ENCODE data around the gene CCL17.

CCL17 gene

DNA sequence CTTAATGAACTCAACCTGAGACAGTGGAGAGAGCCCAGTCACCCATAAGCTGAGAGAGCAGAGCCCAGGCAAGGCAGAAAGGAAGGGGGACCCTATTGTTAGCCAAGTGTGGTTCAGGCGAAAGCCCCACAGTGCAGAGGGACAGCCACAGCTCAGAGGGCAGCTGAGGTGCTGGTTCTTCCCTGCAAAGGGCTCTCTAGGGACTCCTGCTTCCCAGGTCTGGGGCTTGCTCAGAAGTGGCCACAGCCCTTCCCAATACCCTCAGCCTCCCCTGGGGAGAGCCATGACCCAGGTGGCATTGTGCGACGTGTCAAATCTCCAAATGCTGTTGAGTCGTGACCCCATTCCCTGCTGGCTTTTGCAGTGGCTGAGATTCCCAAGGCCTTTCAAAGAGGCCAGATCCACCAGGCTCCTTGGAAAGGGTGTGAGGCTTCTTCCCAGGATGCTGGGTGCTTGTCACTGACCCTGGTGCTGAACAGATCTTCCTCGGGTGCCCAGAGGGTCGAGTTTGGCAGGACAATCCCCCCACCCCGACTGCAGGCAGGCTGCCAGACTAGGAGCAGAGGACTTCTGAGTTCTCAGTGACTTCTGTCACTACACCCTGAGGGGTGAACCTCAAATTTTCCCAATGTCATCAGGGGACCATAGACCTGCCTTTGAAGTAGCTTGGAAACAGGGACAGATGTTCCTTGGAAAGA lies 2.5 kb upstream of the CCL17 start:
- DNase-seq, result no peak

DNA sequence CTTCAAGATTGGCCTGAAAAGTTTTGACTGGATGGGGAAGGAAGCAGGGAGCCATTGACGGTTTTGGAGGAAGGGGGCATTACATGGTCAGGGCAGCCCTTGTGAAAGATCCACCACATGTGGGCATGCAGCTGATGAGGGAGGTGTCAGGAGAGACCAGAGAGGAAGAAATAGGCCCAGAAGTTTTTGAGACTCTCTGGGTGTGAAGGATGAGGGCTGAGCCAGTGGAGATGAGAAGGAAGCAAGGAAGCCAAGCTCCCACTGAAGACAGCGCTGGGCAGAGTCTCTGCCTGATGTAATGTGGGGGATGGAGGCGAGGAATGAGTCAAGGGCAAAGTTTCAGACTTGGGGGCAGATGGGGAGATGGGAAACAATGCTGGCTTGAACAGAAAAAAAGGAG lies 530 bp downstream of the CCL17 start:
- no peak for DNase-seq

DNA sequence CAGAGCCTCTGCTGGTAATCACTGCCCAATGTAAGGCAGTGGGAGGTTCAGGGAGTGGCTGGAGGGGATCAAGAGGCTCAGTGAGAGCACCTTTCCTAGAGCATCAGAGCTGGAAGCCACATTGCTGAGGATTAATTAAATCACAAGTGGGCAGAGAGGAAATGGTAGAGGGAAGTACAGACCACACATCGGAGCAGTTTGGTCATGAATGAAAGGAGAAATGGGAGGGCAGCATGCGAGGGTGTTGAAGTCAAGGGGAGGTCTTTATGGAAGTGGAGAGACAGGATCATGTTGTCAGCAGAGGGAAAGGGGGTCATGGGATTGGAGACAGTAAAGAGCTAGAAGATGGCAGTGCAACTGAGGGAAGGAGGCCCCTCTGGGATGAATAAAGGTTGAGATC lies 2.3 kb downstream of the CCL17 start:
- DNase-seq, result no peak

DNA sequence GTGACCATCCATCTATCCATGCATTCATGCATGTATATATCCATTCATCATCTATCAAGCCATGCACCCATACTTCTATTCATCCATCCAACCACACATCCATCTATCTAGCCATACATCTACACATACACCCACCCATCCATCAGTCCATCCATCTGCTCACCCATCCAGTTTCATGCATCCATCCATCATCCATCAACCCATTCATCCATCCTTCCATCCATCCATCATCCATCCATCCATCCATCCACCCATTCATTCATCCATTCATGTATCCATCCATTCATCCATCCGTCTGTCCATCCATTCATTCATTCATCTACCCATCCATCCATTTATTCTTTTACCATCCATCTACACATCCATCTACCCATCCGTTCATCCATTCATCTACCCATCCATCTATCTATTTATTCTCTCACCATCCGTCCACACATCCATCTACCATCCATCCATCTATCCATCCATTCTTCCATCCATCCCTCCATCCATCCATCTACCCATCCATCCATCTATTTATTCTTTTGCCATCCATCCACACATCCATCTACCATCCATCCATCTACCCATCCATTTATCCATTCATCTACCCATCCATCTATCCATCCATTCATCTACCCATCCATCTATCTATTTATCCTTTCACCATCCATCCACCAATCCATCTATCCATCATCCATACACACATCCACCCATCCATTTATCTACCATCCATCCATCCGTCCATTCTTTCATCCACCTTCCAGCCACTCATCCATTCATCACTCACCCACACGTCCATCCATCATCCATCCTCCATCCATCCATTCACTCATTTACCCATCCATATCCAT lies 3.2 kb downstream of the CCL17 start:
- no peak for DNase-seq

DNA sequence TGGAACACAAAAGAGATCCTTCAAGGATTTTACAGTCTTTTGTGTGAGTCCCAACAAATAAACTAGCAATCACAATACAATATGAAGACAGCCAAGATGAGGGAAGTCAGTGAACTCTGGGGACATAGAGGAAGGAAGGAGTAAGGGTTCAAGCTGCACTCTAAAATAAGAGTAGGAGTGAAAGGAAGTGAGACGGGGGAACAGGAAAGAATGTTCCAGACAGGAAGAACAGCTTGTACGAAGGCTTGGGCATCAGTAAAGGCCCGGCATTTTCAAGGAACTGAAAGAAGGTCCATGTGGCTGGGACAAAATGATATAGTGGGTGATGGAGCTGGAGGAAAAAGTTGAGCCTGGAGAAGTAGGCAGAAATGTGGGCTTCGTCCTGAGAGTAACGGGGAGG lies 4.5 kb downstream of the CCL17 start:
- no peak for DNase-seq

DNA sequence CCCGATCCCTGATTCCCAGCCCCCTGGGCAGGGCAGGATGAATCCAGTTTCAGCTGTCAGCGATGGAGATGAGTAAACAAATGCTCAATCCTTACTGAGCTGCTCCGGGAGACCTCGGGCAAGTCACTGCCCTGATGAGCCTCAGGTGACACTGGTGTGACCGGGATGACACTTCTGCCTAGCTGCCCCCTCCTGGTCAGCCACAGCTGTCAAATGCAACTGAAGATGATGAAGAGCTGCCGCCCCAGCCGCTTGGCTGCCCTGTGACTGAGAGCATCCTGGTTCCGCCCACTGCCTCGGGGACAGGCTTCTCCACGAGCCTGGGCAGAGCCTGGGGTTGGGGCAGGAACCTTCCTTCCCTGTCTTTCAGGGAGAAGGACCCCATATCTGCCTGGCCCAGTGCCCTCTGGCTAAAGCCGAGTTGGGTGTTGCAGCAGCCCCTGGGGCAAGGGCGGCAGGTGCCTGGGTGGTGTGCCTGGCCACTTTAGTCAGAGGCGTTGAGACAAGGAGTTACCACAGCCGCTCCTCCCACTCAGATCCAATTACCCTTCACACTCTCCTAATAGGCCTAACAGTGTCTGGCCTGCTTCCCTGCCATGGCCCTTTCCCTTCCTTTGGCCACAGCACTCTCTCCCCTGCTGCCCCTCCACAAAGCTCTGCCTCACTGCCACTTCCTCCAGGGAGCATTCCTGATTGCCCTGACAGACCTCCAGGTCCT lies 5.5 kb downstream of the CCL17 start:
- no peak for DNase-seq

DNA sequence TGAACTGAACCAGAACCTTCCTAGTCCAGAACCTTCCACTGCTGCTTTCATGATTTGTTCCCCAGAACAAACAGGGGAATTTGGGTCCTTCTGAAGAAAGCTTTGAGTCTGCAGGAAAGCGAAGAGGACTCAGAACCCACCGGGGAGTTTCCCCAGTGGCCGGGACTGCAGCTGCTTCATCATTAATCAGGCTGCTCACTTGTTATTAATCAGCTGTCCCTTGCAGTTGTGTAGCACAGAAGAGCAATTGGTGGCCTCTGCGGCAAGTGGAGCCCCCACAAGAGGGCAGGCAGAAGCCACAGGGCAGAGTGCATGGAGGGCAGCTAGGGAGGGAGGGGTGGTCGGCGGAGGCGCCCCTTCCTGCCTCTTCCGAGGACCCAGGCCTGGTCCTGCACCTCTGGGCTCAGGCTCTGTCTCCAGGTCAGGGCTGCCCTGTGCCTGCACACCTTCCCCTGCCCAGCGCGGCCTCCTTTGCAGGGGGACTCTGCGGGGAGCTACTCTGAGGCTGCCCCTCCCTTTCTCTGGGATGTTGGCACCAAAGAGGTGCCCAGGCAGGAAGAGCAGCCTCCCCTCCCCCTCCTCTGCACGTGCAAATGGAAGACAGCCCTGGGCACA lies 6.9 kb downstream of the CCL17 start:
- no peak for DNase-seq

DNA sequence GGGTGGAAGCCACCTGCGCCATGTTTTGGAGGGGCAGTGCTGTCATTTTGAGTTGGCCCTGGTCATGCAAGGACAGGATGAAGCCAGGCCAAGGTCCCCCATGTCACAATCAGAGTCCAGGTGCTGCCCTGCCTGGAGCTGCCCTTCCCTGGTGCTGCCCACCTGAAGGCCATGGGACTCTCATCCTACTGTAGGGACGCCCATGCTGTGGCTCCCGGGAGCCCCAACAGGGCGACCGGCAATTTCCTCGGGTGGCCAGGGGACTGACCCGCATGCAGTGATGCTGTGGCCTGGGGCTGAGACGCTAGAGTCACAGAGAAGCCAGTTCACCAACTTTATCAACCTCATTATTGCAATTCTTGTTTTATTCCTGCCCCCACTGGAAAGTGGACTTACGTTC lies 8.0 kb downstream of the CCL17 start:
- DNase-seq, result no peak

DNA sequence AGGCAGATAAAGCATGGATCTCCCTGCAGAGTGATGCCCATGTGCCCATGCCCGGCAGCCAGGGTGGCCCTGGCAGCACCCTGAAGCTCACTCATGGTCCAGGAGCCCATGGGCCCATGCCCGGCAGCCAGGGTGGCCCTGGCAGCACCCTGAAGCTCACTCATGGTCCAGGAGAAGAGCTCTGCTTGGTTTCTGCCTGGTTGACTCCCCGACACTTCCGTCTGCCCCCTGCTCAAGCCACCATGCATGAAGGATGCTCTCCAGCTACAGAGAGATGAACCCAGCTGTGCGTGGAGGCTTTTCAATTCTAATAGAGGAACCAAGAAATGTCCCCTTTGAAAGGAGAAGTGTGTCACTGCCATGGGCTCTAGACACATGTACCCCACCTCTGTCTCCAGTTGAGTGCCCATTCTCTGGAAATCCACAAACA lies 8.7 kb downstream of the CCL17 start:
- no peak for DNase-seq

DNA sequence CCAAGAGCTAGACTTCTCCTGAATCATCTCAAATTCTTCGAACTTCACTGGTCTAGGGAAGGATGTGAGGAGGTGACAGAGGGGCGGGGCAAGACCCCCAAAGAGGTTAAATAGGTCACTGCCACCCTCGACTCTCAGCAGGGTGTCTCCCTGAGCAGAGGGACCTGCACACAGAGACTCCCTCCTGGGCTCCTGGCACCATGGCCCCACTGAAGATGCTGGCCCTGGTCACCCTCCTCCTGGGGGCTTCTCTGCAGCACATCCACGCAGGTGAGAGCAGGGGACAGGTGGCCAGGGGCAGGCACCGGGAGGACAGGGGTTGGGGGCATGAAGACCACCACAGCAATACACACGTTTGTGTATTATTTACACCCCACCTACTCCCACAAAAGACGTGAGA lies 9.2 kb downstream of the CCL17 start:
- DNase-seq, result no peak

DNA sequence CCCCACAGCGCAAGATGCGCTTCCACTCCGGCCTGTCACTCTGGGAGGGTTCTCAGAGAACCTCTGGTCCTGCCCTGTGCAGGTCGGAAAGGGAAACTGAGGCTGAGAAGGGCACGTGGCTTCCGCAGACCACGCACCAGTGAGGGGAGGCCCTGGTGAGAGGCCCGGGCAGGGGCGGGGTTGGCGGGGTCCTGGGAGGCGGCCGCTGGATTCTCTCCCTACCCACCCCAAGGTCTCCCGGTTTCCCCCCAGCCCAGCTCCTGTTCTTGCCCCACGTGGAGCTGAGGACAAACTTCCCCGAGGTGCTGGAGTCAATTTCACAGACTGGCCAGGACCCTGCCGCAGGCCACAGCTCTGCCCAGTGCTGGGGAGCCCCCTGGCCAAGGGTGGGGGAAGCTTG lies 11.5 kb downstream of the CCL17 start:
- DNase-seq, result no peak

DNA sequence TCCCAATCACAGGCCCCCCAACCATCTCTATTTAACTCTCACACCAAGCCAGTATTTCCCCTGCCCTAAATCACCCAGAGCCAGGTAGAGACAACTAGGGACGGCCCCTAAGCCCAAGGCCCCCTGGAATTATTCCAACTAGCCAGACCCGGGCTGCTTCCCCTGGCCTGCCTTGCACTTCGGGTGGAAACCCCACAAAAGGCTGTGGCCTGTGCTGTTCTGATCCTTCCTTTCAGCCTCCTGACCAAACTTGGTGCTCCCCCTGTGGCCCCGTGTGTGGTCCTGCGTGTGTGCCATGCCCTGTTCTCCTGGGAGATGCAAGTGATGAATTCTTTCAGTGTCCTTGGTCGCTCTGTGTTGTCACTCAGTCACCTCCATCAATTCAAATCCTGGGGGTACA lies 14.9 kb downstream of the CCL17 start:
- no peak for DNase-seq

DNA sequence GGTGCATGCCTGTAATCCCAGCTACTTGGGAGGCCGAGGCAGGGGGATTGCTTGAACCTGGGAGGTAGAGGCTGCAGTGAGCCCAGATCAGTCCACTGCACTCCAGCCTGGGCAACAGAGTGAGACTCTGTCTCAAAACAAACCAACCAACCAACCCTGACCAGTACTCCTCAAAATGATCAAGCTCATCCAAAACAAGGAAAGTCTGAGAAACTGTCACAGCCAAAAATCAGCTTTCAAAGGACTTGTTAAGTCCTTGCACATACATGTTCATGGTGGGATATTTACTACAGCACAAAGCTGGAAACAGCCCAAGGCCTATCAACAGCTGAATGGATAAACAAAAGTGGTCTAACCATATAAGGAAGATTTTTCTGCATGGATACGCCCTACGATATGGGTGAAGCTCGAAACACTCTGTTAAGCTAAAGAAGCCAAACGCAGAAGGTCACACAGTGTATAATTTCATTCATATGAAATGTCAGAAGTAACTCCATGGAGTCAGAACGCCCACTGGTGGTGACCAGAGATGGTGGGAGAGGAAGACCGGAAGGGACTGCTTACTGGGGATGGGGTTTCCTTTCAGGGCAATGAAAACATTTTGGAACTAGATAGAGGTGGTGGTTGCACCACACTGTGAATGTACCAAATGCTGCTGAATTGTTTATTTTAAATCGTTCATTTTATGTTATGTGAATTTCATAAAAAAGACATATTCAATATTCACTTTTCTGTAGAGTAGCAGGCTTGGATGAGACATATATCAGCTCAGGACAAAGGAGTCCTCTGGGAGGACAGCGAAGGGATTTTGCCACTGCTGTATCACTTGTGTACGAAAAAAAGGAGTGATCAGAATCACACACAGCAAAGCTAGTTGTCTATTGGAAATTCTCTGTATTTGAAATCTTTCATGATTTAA lies 17.7 kb downstream of the CCL17 start:
- no peak for DNase-seq

DNA sequence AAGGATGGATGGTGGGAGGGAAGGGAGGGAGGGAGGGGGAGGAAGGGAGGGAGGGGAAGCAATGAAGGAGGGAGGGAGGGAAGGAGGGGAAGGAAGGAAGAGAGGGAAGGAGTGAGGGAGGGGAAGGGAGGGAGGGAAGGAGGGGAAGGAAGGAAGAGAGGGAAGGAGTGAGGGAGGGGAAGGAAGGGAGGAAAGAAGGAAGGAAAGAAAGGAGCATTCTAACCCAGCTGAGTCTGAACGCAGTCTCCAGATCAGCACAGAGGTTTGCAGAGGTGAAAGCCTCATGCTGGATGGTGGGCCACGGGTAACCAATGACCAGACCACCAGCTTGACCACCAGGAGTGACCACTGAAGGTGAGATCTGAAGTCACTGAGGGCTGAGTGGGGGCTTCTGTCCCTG lies 18.6 kb downstream of the CCL17 start:
- DNase-seq, result no peak

DNA sequence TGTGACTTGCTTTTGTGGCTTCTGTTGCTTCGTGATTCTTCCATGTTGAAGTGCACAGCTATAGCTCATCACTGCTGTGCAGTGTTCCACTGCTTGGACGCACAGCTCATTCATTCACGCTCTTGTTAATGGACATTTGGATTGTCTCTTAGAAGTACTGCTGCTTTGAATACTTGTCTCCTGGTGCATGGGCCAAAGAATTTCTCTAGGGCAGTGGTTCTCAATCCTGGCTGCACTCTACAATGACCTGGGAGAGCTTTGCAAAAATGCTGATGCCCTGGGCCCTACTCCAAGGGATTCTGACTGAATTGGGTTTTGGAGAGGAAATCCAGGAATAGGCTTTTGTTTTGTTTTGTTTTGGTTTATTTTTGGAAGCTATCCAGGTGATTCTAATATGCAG lies 20.0 kb downstream of the CCL17 start:
- DNase-seq, result no peak

DNA sequence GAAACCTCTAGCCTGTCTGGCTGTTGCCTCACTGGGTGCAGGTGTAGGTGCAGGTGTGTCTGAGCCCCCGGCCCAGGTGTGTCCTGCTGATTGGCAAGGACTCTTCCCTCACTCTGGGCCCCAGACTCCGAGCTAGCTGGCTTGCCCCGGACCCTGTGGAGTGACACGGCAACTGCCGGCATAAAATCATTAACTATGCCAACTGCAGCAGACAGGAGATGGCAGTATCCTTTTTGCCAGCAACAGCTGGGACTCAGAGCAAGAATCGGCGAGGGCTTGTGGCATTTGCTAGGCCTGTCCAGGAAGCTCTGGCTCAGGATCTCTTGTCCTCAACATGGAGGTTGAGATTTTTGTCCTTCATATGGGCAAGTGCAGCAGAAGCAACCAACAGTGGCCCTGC lies 21.8 kb downstream of the CCL17 start:
- no peak for DNase-seq

DNA sequence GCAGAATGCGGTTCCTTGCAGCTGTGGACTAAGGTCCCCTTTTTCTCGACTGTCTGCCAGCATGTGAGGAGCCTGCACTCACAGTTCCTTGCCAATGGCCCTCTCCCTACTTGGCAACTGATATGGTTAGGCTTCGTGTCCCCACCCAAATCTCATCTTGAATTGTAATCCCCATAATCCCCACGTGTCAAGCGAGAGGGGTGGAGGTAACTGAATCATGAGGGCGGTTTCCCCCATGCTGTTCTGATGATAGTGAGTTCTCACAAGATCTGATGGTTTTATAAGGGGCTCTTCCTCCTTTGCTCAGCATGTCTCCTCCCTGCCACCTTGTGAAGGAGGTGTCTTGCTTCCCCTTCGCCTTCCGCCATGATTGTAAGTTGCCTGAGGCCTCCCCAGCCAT lies 22.7 kb downstream of the CCL17 start:
- DNase-seq, result no peak

DNA sequence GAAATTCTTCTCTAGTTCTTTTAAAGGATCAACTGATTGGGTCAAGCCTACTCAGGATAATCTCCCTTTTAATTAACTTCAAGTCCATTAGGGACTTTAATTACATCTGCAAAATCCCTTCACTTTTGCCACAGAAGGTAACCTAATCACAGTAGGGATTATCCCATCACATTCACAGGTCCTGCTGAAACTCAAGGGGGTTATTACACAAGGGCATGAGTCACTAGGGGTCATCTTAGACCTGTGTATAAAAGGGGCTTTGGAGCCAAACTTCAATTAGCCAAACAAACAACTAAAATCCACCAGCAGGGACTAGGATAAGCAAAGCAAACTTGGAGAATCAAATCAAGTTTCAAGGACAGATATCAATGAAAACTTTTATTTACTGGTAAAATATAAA lies 23.3 kb downstream of the CCL17 start:
- no peak for DNase-seq

DNA sequence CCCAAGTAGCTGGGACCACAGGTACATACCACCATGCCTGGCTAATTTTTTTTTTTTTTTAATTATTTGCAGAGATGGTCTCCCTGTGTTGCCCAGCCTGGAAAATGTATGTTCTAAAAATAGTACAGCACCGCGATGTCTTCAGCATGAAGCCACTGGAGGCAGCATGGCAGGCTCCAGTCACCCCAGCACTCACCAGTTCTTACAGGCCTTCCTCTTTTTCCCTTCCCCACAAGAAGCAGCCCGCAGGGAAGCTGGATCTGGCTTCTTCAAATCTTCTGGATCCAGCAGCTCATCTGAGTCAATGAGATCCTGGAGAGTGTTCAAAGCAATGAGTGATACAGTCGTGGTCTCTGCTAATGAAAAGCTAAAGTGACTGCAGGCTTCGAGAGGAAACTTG lies 26.4 kb downstream of the CCL17 start:
- DNase-seq, result no peak

DNA sequence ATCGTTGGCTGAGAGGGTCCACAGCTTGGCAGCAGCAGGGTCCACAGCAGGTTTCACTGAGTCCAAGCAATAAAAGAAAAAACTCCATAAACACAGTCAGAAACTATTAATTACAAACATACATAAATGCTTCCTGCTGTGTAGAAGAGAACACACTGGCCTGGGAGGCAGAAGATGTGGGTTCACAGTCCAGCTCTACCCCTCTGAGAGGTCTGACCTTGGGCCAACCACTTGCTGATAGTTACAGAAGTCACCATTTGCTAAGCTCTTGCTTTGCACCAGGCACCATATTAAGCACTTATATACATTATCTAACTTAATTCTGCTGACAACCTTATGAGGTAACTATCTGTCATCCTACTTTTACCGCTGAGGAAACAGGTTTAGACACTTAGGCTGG lies 27.9 kb downstream of the CCL17 start:
- DNase-seq, result no peak

DNA sequence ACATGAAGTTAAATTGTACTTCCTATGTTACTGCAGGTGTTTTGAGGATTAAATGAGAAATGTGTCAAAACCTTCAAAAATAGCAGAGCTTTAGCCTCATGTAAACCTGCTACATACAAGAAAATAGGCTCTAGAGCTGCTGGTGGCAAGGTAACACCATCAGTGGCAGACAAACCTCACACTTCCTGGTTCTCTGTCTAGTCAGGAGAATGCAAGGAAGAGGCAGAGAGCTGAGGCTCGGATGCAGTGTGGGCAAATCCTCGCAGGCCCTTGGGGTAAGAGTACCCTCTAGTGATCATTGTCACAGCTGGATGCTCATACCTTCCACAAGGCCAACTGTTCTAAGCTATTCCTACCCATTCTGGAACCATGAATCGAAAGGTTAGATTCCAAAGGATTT lies 28.4 kb downstream of the CCL17 start:
- no peak for DNase-seq

DNA sequence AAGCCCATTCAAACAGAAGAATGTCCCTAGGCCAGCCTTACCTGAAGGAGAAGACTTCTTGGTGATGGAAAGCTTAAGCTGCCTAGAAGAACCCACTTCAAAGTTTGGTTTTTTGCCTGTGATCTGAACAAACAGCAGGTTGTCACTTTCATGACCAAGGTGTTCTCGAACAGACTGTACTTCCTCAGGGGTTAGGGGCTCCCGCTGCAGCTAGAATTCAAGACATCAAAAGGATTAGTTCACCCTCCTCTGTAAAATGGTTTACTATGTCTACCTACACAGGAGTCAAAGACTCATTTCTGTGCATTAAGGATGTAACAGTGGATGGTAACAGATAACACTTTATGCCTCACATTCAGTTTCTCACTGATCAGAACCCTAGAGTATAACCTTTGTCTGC lies 29.4 kb downstream of the CCL17 start:
- no peak for DNase-seq

DNA sequence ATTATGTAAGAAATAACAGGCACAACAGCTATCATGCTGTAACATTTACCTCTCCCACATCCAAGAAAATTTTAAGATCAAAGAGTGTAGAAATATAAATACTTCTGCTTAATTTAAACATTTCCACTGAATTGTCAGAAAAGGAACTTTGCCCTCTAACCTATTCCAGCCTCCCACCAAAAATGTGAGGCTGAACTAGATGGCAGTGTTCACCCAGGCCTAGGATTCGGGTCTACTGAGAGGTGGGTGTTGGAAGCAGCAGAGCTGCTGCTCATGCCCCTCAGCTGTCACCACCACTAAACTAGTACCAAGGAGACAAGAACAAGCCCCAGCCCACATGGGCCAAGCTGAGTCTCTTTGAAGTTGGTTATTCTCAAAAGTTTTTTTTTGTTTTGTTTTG lies 31.3 kb downstream of the CCL17 start:
- no peak for DNase-seq
